ENCODE data around the gene ABHD18.

Gene ABHD18

GRCh38 chr4:128025319-128025718 lies 60.1 kb downstream of the ABHD18 start:
- ChIA-PET CTCF (no interaction called here), POLR2A (no interaction called here)
- Histone ChIP-seq H3K27ac (ENCODE audit: extremely low read depth, low read depth, low read length) (no peak overlapping the region), H3K9me3 (ENCODE audit: control insufficient read depth, insufficient read depth, low read depth, low read length) (no peaks in the 10 kb centered on the region), H3K36me3 (ENCODE audit: control insufficient read depth in 2 of 2, insufficient read depth in 1 of 2, low read length in 2 of 2) (peaks cover 6 to 29% of the 10 kb centered on the region in 2 experiments; a peak in 2 of 3 replicates), H3K4me1 (ENCODE audit: control insufficient read depth, insufficient read depth, low read length) (no peaks in the 10 kb centered on the region), H3K4me3 (ENCODE audit: low read depth, low read length) (no peak overlapping the region)
- TF ChIP-seq ZBTB17 (tag by site-specific recombination; IDR thresholded peaks at IDR 0.05) (no peak), ZNF513 (tag by site-specific recombination; IDR thresholded peaks at IDR 0.05) (no peak), ZNF366 (tag by site-specific recombination; conservative IDR thresholded peaks at IDR 0.05) (no peak), ZNF792 (tag by site-specific recombination; IDR thresholded peaks at IDR 0.05) (no peak), HOXA7 (CRISPR knock-in tag; IDR thresholded peaks at IDR 0.05; ENCODE audit: borderline replicate concordance) (no peak), HOXC10 (CRISPR knock-in tag; IDR thresholded peaks at IDR 0.05) (no peak), TSHZ1 (tag by site-specific recombination; IDR thresholded peaks at IDR 0.05; ENCODE audit: borderline replicate concordance) (no peak), HIC1 (tag by site-specific recombination; IDR thresholded peaks at IDR 0.05) (no peak), ZNF555 (tag by site-specific recombination; conservative IDR thresholded peaks at IDR 0.05) (no peak), ZNF654 (tag by site-specific recombination; IDR thresholded peaks at IDR 0.05; ENCODE audit: low read depth) (no peak), ZNF580 (tag by site-specific recombination; IDR thresholded peaks at IDR 0.05) (no peak), FEZF1 (tag by site-specific recombination; IDR thresholded peaks at IDR 0.05) (no peak), GLI2 (tag by site-specific recombination; IDR thresholded peaks at IDR 0.05; ENCODE audit: borderline replicate concordance, low read depth) (no peak), ZFP41 (tag by site-specific recombination; IDR thresholded peaks at IDR 0.05; ENCODE audit: borderline replicate concordance) (no peak), BCL6B (tag by site-specific recombination; IDR thresholded peaks at IDR 0.05) (no peak), ZBTB26 (tag by site-specific recombination; optimal IDR thresholded peaks at IDR 0.05) (no peak), REPIN1 (tag by site-specific recombination; IDR thresholded peaks at IDR 0.05; ENCODE audit: low read depth) (no peak), ZEB2 (tag by site-specific recombination; IDR thresholded peaks at IDR 0.05) (no peak)

All from HEK293 (cell line).